ENCODE results near the gene KRTAP21-1. TPM values are rescaled to one million over a fixed set of nuclear protein-coding genes. Genes with fewer than 3 reads are reported as not detected.

KRTAP21-1 gene
- total RNA-seq, 1 donor from 2014 or later = not detected

DNA sequence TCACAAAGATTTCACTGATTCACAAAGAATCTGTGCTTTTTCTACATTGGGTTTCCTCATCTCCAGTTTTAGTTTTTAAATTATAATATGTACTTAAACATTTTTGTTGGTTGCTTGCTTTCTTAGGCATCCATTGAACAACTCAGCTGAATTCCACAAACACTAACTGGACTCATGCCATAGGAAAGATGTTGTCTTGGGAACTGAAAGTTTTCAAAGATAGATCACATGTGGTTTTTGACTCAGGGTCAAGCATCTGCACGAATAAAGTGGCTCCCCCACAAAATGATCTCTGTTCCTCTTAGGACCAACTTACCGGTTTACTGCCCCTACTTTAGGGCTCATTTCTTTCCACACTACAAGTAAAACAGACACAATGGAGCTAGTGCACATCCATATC lies 3.1 kb upstream of the KRTAP21-1 start:
- Histone ChIP-seq H3K36me3 (ENCODE audit: control insufficient read depth, insufficient read depth, low read length) (no peaks in the 10 kb centered on the region), H3K27me3 (ENCODE audit: control insufficient read depth, insufficient read depth, low read length) (no peaks in the 10 kb centered on the region), H3K4me3 (ENCODE audit: low read depth, low read length) (no peak overlapping the region)
- TF ChIP-seq, protein P1, sequence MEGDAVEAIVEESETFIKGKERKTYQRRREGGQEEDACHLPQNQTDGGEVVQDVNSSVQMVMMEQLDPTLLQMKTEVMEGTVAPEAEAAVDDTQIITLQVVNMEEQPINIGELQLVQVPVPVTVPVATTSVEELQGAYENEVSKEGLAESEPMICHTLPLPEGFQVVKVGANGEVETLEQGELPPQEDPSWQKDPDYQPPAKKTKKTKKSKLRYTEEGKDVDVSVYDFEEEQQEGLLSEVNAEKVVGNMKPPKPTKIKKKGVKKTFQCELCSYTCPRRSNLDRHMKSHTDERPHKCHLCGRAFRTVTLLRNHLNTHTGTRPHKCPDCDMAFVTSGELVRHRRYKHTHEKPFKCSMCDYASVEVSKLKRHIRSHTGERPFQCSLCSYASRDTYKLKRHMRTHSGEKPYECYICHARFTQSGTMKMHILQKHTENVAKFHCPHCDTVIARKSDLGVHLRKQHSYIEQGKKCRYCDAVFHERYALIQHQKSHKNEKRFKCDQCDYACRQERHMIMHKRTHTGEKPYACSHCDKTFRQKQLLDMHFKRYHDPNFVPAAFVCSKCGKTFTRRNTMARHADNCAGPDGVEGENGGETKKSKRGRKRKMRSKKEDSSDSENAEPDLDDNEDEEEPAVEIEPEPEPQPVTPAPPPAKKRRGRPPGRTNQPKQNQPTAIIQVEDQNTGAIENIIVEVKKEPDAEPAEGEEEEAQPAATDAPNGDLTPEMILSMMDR (IDR thresholded peaks at IDR 0.05; ENCODE audit: insufficient read depth, low read length, poor library complexity, severe bottlenecking) = no peak
- DNase-seq (ENCODE audit: low read depth) = no peak

DNA sequence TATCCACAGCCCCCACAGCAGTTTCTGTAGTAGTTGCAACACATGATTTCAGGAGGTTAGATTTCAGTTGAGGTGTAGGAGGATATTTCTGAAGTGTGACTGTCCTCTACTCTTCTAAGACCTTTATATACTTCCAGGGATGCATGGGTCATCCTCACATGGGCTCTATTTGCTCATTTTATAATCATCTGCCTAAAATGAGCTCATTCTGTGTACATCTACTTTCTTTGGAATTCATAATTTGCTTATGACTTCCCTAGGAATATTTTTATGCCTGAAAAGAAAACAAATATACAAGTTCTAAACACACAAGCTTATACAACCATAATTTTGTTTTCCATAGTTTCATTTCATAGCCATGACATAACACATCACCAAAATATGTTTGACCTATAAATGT lies 8.1 kb downstream of the KRTAP21-1 start, which contains the start of gene KRTAP21-2:
TSS of gene KRTAP21-2 (minus strand) at position 101 of the 400 bp plus-strand sequence. CDS start at position 44, 57 bp downstream.
- Histone ChIP-seq H3K36me3 (ENCODE audit: control insufficient read depth, insufficient read depth, low read length) (no peaks in the 10 kb centered on the region), H3K27me3 (ENCODE audit: control insufficient read depth, insufficient read depth, low read length) (no peaks in the 10 kb centered on the region), H3K4me3 (ENCODE audit: low read depth, low read length) (no peak within 1 kb of the TSS)
- TF ChIP-seq, protein P1 (IDR thresholded peaks at IDR 0.05; ENCODE audit: insufficient read depth, low read length, poor library complexity, severe bottlenecking) = no peak
- DNase-seq (ENCODE audit: low read depth) = no peak

DNA sequence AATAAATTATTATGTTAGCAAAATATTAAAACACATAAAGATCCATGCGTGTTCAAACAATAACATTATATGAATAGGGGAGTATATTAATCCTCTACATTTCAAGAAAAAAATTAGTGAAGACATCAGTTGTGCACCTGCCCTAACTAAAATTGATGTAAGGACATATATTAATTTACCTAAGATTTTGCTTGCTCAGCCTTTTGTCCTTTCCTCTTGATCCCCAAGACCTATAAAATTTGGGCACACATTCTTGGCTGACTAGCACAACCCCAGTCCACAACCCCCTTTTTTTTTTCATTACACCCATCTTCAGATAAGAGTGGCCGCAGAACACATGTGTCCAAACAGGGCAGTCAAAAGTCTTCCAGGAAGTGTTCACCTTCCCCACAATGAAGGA lies 14.8 kb downstream of the KRTAP21-1 start:
- TF ChIP-seq, protein P1 (IDR thresholded peaks at IDR 0.05; ENCODE audit: insufficient read depth, low read length, poor library complexity, severe bottlenecking) = no peak
- no peak for DNase-seq (ENCODE audit: low read depth)
- H3K27me3 ChIP-seq (ENCODE audit: control insufficient read depth, insufficient read depth, low read length) = no peaks in the 10 kb centered on the region
- H3K36me3 ChIP-seq (ENCODE audit: control insufficient read depth, insufficient read depth, low read length) = no peaks in the 10 kb centered on the region
- H3K4me3 ChIP-seq (ENCODE audit: low read depth, low read length) = no peak overlapping the region

DNA sequence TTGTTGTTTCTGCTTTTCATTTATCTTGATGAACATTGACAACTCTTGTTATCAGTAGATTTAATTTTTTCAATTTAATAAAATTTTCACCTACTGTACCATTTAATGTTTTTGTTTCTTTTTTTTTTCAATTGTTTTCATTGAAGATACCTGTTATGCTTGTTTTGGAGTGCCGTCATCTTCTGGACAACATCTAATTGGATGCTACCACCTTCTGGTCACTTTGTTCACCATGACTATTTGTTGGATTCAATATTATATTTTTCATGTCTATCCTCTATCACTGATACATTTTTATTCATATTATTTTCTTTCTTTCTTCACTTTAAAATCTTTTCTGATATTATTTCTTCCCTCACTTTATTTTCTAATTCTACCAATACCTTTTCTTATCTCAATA lies 22.2 kb downstream of the KRTAP21-1 start:
- no peaks in the 10 kb centered on the region for H3K36me3 ChIP-seq (ENCODE audit: control insufficient read depth, insufficient read depth, low read length)
- TF ChIP-seq, protein P1 (IDR thresholded peaks at IDR 0.05; ENCODE audit: insufficient read depth, low read length, poor library complexity, severe bottlenecking) = no peak
- no peaks in the 10 kb centered on the region for H3K27me3 ChIP-seq (ENCODE audit: control insufficient read depth, insufficient read depth, low read length)
- no peak for DNase-seq (ENCODE audit: low read depth)
- no peak overlapping the region for H3K4me3 ChIP-seq (ENCODE audit: low read depth, low read length)

DNA sequence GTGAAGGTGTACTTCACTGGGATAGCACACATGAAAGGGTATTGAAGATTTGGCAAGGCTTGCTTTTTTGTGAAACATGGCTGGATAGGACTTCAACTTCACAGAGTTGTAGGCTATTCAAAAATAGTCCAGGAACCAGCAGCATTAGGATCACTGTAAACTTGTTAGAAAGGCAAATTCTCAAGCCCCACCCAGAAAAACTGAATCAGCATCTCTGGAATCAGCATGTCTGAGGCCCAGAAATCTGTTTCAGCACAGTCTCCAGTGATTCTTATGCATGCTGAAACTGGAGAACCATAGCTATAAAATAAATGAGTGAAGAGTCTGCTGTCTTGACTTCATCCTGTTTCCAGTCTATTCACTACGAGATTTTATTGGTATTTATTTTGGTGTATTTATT lies 28.5 kb downstream of the KRTAP21-1 start:
- TF ChIP-seq, protein P1 (IDR thresholded peaks at IDR 0.05; ENCODE audit: insufficient read depth, low read length, poor library complexity, severe bottlenecking) = no peak
- Histone ChIP-seq H3K36me3 (ENCODE audit: control insufficient read depth, insufficient read depth, low read length) (no peaks in the 10 kb centered on the region), H3K27me3 (ENCODE audit: control insufficient read depth, insufficient read depth, low read length) (no peaks in the 10 kb centered on the region), H3K4me3 (ENCODE audit: low read depth, low read length) (no peak overlapping the region)
- DNase-seq (ENCODE audit: low read depth) = no peak

DNA sequence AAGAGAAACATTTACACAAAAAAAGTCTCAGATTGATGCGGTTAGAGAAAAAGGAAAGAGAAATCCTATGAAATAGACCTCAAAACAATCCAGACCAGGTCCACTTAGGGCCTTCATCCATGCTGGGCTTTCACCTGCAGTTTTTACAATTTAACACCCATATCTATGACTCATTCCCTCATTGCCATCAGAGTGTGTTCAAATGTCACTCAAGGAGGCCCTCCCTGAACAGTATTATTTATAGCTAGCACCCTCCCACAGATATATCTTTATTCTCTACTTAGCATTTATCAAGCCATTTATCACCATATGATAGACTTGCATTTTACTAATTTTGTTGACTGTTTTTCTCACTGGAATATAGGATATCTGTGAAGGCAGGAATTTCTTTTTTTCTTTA lies 35.8 kb downstream of the KRTAP21-1 start:
- no peaks in the 10 kb centered on the region for H3K36me3 ChIP-seq (ENCODE audit: control insufficient read depth, insufficient read depth, low read length)
- TF ChIP-seq, protein P1 (IDR thresholded peaks at IDR 0.05; ENCODE audit: insufficient read depth, low read length, poor library complexity, severe bottlenecking) = no peak
- no peak overlapping the region for H3K4me3 ChIP-seq (ENCODE audit: low read depth, low read length)
- no peak for DNase-seq (ENCODE audit: low read depth)
- H3K27me3 ChIP-seq (ENCODE audit: control insufficient read depth, insufficient read depth, low read length) = no peaks in the 10 kb centered on the region
